K562 (cell line): ENCODE data around the gene SDF4. TPM values are rescaled to one million over a fixed set of nuclear protein-coding genes. Genes with fewer than 3 reads are reported as not detected.

Source experiments
- BCLAF1 ChIP-seq, 2 experiments: fragments of 450-650 bp in 1 of 2; IDR thresholded peaks; 2 replicates each; pipeline ENCODE4 v1.6.1; 2011 to 2017; ENCODE audit warnings: low read depth in 2 of 2, antibody characterized with exemption in 1 of 2, borderline replicate concordance in 1 of 2, low read length in 1 of 2, mild to moderate bottlenecking in 1 of 2, mixed read lengths in 1 of 2; ENCODE audit not compliant: control insufficient read depth in 1 of 2
- CLOCK ChIP-seq: fragments of 250-450 bp; sonication (Bioruptor Pico); IDR thresholded peaks from 2 replicates; pipeline ENCODE4 v1.4.0; 2020; ENCODE audit warnings: mild to moderate bottlenecking, moderate library complexity, borderline replicate concordance
- DEAF1 ChIP-seq: fragments of 450-650 bp; formaldehyde crosslinking; IDR thresholded peaks from 2 replicates; pipeline ENCODE4 v1.4.0; 2020; ENCODE audit warnings: mild to moderate bottlenecking, moderate library complexity
- GTF2A2 ChIP-seq: IDR thresholded peaks from 2 replicates; pipeline ENCODE4 v1.6.1; 2016; ENCODE audit warnings: mild to moderate bottlenecking, missing genetic modification characterization, missing compliant biosample characterization
- HMGN3 ChIP-seq: IDR thresholded peaks from 2 replicates; pipeline ENCODE4 v1.6.1; 2011; ENCODE audit warnings: borderline replicate concordance, low read depth, mild to moderate bottlenecking, mixed read lengths, low read length; ENCODE audit not compliant: insufficient read length; ENCODE audit errors: extremely low read depth
- KHSRP ChIP-seq: fragments of 450-650 bp; IDR thresholded peaks from 2 replicates; pipeline ENCODE4 v1.6.1; 2017
- KLF1 ChIP-seq: fragments of 450-650 bp; IDR thresholded peaks from 2 replicates; pipeline ENCODE4 v1.6.1; 2016; ENCODE audit warnings: missing genetic modification characterization, missing compliant biosample characterization
- NR4A1 ChIP-seq, 2 experiments: fragments of 250-450 bp in 1 of 2; fragments of 450-650 bp in 1 of 2; sonication (Bioruptor Pico) in 1 of 2; IDR thresholded peaks; 2 replicates each; pipeline versions ENCODE4 v1.4.0 to v1.6.1; 2016 to 2020; ENCODE audit warnings: mild to moderate bottlenecking in 2 of 2, missing compliant biosample characterization in 1 of 2, missing genetic modification characterization in 1 of 2, moderate library complexity in 1 of 2
- NUFIP1 ChIP-seq: fragments of 450-650 bp; IDR thresholded peaks from 2 replicates; pipeline ENCODE4 v1.6.1; 2018; ENCODE audit not compliant: partially characterized antibody
- PREB ChIP-seq: sonication (generic); formaldehyde crosslinking; IDR thresholded peaks from 2 replicates; pipeline ENCODE4 v1.8.1; 2023; ENCODE audit warnings: mild to moderate bottlenecking, missing genetic modification reagents
- SMARCE1 ChIP-seq: fragments of 450-650 bp; IDR thresholded peaks from 2 replicates; pipeline ENCODE4 v1.7.1; 2016; ENCODE audit warnings: mild to moderate bottlenecking
- USF1 ChIP-seq: sonication (generic); formaldehyde crosslinking; IDR thresholded peaks from 2 replicates; pipeline ENCODE4 v1.9.0; 2022; ENCODE audit warnings: mild to moderate bottlenecking, missing genetic modification reagents
- VEZF1 ChIP-seq: fragments of 200-800 bp; sonication (Bioruptor generic); IDR thresholded peaks from 2 replicates; pipeline ENCODE4 v1.6.1; 2017; ENCODE audit warnings: missing genetic modification characterization, missing compliant biosample characterization
- ZNF75A ChIP-seq: fragments of 450-650 bp; formaldehyde crosslinking; IDR thresholded peaks from 2 replicates; pipeline ENCODE4 v1.4.0; 2020; ENCODE audit warnings: mild to moderate bottlenecking
- polyA plus RNA-seq, 8 experiments: library from polyadenylated mRNA; depleted of rRNA in 4 of 8; stranded (reverse) in 5 of 8; unstranded in 3 of 8; fragments of >200 nt; fragmentation: Nextera tagmentation in 2 of 8; fragmentation: Illumina TruSeq in 1 of 8; extraction: Ambion mirVana in 2 of 8; extraction: Trizol in 1 of 8; gene quantifications; 2 replicates each; pipeline versions ENCODE4 v1.2.1 to v1.2.3, GENCODE V29; 2011 to 2014; ENCODE audit warnings: inconsistent platforms in 1 of 8, missing spikeins in 1 of 8
- total RNA-seq, 7 experiments: library from RNA; depleted of rRNA in 6 of 7; stranded (reverse); fragments of >200 nt in 6 of 7; fragmentation: Illumina TruSeq in 2 of 7; extraction: Trizol in 2 of 7; gene quantifications; 2 replicates each; pipeline versions ENCODE4 v1.2.1 to v1.2.3, GENCODE V29; 2011 to 2021; ENCODE audit warnings: low replicate concordance in 1 of 7

SDF4 gene
- total and polyA plus RNA-seq, 9 of the 15 experiments (the other 6 are each of a cell fraction or from before 2014, with no cell fraction given), result 0.35 to 160 (median 65.2) TPM

GRCh38 chr1:1185101-1185765 lies 46.6 kb downstream of the SDF4 start (continued):
- TF ChIP-seq DEAF1 (no peak), KHSRP (no peak), GTF2A2 (no peak), NUFIP1 (no peak), HMGN3 (peak; percentile 68), VEZF1 (CRISPR knock-in tag) (no peak), ZNF75A (no peak), PREB (CRISPR knock-in tag) (no peak), USF1 (no peak), BCLAF1 (IDR thresholded peaks at IDR 0.05; ENCODE audit: borderline replicate concordance in 1 of 2, control insufficient read depth in 1 of 2, low read depth in 2 of 2, low read length in 1 of 2) (no peak), NR4A1 (CRISPR knock-in tag; IDR thresholded peaks at IDR 0.05) (no peak), NR4A1 (tag; IDR thresholded peaks at IDR 0.05) (0 out of 2 replicates have a peak, but pooled peaks have one; percentile 59), CLOCK (CRISPR knock-in tag) (no peak), KLF1 (tag) (no peak), SMARCE1 (peak; percentile 68; the same call in 1 of the 2 replicates)
